Cerebellar cortex (tissue), 1 donor: ENCODE results near the gene NKPD1.

Source experiments
- DNase-seq: peaks from one replicate; pipeline ENCODE4 v3.0.0-alpha.2; 2015; ENCODE audit warnings: low spot score

The NKPD1 gene

GRCh38 chr19:45172611-45173208, 11.9 kb upstream of the NKPD1 start:
- no peak for DNase-seq

GRCh38 chr19:45172173-45172572, 11.4 kb upstream of the NKPD1 start:
- DNase-seq = no peak

GRCh38 chr19:45171211-45171623, 10.4 kb upstream of the NKPD1 start:
- DNase-seq = no peak

GRCh38 chr19:45170146-45171106, 9.6 kb upstream of the NKPD1 start:
- no peak for DNase-seq

- no peak for DNase-seq
These were observed 8.8 kb upstream of the NKPD1 start for GRCh38 chr19:45169602-45170001.

GRCh38 chr19:45168767-45169351, 8.1 kb upstream of the NKPD1 start:
- no peak for DNase-seq

- no peak for DNase-seq
These were observed 6.0 kb upstream of the NKPD1 start for GRCh38 chr19:45166723-45167252.

- DNase-seq = no peak
These were observed 4.0 kb upstream of the NKPD1 start for GRCh38 chr19:45164577-45165335.

GRCh38 chr19:45163751-45164460, 3.1 kb upstream of the NKPD1 start:
- DNase-seq = no peak

GRCh38 chr19:45163156-45163555, 2.4 kb upstream of the NKPD1 start:
- DNase-seq = no peak

GRCh38 chr19:45162608-45163143, 1.9 kb upstream of the NKPD1 start:
- no peak for DNase-seq

- no peak for DNase-seq
These were observed 1.2 kb upstream of the NKPD1 start for GRCh38 chr19:45161738-45162607.

- DNase-seq = no peak
These were observed 834 bp downstream of the NKPD1 start for GRCh38 chr19:45159971-45160324.

GRCh38 chr19:45159210-45159970, 1.4 kb downstream of the NKPD1 start:
- DNase-seq = no peak

GRCh38 chr19:45158503-45159209, 2.1 kb downstream of the NKPD1 start:
- no peak for DNase-seq

- no peak for DNase-seq
These were observed 4.0 kb downstream of the NKPD1 start for GRCh38 chr19:45156751-45157150.

GRCh38 chr19:45156011-45156630, 4.7 kb downstream of the NKPD1 start:
- DNase-seq = no peak
